Mucosa of gallbladder (tissue), 1 donor: ENCODE measurements around the gene MYO18A. TPM values are rescaled to one million over a fixed set of nuclear protein-coding genes. Genes with fewer than 3 reads are reported as not detected.
"Not testable (repeated sequence)": the region's sequence is repeated elsewhere in the genome, so short reads cannot be mapped to it uniquely, and the experiment has no call there.

ENCODE experiments used
- DNase-seq: peaks from one replicate; pipeline ENCODE4 v3.0.0-alpha.2; 2020; ENCODE audit warnings: low spot score
- total RNA-seq: library from RNA; stranded (reverse); gene quantifications from one replicate; pipeline ENCODE4 v1.2.1, GENCODE V29; 2021
- donor health status: DM: no; HTN: no; CAD: no.

Gene MYO18A
- total RNA-seq: 198 TPM

DNA sequence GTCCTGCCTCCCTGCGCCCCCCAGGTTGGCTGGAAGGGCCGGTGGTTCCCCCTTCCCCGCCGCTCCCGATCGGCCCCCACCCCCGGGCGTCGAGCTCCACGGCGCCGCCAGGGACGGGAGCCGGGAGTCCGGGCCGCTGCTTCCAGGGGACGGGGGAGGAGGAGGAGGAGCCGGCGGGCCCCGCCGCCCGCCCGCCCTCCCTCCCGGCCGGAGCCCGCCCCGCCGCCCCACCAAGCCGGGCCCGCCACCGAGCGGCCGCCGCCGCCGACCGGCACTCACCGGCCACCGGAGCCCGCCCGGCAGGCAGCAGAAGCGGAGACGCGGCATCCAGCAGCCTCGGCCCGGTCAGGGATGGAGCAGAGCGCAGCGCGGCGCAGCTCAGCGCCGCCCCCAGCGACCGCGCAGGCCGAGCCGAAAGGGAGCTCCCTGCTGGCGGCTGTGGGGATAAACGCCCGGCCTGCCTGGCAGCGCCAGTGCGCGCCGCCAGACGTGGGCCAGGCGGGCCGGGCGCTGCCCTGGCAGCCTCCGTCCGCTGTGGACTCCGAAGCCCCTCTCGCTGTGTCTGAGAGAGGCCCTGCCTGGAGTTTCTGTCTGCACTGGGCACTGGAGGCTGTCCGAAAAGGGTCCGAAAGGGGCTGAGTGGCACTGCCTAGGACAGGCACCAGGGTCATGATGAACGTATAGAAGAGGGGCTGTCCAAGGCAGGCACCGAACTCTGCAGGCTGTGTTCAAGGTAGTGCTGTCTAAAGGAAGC is at the start of gene MYO18A:
TSS of gene MYO18A (minus strand) at position 365 of the 754 bp plus-strand sequence. CDS start 13,458 bp downstream, outside the sequence.
- DNase-seq: peak; percentile 78

DNA sequence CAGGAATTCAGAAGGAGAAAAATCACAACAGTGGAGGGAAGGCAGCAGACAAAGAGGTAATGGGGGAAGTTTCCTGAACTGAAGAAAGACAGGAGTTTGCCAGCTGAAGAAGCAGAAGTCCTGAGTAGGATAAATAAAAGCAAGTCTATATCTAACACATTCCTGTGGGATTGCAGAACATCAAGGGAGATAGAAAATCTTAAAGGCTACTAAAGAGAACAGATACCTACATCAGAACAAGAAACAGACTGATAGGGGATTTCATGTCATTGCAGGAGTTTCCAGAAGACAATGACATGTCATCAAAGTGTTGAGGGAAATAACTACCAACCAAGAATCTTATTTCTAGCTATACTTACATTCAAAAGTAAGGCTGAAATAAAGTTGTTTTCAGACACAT is 45.2 kb upstream of the MYO18A start:
- DNase-seq: no peak

GRCh38 chr17:29221338-29221737 is 41.1 kb upstream of the MYO18A start:
- DNase-seq: not testable (repeated sequence)

DNA sequence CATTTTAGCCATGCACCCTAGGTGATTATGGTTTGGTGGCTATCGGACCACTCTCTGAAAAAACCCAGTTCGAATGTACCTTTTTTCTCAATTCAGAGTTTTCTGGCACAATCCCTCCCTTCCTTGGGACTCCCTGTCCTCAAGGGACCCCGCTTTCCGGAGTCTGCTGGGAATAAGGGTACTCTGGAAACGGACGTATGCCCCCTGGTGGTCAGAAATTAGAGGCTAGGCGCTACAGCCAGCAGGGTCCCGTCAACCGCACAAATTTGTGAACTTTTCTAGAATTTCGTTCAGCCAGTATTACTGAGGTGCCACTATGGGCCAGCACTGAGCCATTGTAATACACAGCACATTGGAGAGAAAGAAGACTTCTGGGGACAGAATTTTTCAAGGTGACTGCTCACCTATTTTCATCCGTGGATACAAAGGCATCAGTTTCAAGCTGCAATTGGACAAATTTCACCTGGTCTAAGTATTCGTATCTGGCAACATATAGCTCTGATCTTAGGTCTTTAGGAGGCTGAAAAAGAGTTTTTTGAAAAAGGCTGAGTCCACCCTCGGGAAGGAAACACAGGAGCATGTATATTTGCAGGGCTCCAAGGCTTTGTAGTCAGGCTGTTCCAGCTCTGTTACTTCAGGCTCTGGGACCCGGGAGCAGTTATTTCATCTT is 39.3 kb upstream of the MYO18A start:
- DNase-seq: peak; percentile 83

- no peak for DNase-seq
Measured at GRCh38 chr17:29216856-29217255, 36.7 kb upstream of the MYO18A start.

DNA sequence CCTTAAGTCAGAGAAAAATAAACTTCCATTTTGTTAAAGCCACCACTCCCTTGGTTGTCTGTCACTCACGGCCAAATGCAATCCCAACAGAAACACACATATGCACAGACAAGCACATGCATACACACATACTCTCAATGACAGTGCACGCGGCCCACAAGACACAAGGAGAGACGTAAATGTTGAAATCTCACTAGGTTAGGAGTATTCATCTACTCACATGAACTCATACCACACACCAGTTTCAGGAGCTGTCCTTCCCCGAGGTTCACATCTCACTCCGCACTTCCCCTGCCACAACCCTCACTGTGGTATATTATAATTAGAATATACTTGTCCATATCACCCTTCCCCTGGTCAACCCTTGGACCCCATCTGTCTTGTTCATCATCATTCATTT is 36.0 kb upstream of the MYO18A start:
- DNase-seq: no peak

- no peak for DNase-seq
Measured at GRCh38 chr17:29215717-29216116, 35.5 kb upstream of the MYO18A start.

DNA sequence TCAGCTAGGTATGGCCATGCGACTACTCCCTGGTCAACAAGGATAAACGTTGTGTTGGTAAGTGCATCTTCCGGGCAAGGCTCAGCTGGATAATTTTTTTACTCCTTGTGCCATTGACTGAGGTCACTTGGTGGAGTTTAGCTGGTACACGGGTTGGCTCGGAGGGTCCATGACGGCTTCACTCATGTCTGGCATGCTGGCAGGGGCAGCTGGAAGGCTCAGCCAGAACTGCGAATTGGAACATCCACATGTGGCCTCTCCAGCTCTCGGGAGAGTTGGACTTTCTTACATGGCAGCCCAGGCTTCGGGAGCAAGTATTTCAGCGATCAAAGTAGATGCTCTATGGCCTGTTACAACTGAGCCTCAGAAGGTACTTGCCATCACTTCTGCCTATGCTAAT is 35.0 kb upstream of the MYO18A start:
- no peak for DNase-seq

DNA sequence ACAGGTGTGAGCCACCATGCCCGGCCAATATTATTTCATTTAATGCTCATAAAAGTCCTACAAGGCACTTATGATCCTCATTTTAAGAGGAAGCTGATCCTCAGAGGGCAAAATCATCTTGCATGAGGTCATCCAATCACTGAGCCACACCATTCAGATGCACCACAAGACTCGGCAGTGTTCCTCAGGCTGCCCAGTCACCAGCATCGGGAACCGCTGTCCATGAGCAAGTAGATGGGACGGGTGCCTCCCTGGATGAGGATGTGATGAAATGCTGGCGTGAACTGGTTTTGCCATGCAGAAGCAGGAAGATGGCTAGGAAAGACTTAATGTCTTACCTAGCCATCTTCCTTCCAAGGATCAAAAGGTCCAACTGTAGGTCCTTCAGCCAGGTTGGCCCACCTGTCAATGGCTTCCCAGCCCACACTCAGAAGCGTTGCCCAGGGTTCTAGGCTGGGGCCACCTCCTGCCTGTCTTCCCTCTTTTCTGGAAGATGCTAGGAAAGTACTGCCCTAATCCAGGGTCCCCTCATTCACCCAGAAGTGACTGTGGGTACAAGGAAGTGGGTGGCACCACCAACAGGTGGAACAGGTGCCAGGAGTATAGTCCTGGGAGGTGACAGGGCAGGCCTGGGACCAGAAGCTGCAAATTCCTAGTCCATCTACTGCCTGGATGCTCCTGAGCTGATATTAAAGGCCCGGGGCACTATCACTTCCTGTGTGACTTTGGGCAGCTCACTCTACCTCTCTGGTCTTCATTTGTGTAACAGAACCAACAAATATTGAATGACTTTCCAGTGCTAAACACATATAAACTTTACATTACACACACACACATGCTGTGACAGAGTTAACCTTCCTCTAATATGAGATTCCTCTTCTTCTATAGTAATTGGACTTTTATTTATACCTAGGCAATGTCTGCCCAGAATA is 34.3 kb upstream of the MYO18A start:
- no peak for DNase-seq

GRCh38 chr17:29212681-29213121 is 32.5 kb upstream of the MYO18A start:
- no peak for DNase-seq

DNA sequence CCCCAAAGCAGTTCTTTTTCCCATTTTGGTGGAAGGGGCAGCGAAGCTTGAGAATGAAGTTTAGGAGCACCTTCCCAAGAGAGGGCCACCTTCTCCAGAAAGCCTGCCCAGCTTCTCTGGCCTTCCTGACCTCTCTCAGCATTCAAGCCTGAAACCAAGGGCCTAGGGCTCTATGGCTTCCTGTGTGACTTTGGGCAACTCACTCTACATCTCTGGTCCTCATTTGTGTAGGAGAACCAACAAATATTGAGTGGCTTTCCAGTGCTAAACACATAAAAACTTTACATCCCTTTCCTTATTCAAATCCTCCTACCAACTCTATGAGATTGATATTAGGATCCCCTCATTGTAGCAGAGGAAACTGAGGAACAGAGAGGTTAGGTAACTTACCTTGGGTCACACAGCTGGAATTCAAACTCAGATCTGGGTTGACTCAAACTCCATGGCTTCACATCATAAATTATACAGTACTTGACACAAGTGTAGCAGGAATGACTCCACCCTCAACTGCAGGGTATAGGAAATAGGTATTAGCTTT is 32.0 kb upstream of the MYO18A start:
- DNase-seq: no peak

GRCh38 chr17:29210879-29211278 is 30.7 kb upstream of the MYO18A start:
- no peak for DNase-seq

DNA sequence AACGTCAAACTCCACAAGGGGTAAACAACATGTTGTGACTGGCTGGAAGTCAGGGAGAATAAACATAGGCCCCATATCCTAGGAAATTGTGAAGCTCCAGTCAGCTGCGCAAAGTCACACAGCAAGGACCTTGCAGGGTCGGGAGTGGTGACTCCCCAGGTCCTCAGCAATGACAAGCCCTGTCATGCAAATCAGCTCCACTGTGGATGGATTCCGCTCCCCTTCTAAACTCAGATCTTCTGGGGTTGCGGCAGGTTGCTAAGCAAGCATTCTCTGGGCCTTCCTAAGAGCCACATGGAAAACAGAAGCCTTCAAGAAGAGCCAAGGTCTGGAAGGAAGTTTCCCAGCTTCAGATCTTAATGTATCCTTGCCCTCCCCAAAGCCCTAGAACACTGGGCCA is 28.9 kb upstream of the MYO18A start:
- DNase-seq: no peak

- DNase-seq: no peak
Measured at GRCh38 chr17:29207975-29208374, 27.8 kb upstream of the MYO18A start.

DNA sequence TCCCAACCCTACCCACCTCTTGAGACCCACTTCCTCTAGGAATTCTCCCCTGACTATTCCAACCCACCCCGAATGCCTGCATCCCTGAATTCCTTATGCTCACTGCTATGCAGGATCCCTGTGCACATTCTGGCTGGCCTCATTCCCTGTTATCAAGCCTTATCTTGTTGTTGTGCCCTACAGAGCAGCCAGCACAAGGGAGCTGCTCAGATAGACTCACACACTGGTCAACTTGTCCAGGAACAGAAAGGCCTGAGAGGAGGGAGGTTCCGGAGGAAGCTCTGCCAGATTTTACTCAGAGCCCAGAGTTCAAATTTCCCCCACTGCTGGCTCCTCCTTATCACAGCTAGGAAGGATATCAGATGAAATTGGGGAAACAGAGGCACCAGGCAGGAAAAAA is 24.8 kb upstream of the MYO18A start:
- no peak for DNase-seq

DNA sequence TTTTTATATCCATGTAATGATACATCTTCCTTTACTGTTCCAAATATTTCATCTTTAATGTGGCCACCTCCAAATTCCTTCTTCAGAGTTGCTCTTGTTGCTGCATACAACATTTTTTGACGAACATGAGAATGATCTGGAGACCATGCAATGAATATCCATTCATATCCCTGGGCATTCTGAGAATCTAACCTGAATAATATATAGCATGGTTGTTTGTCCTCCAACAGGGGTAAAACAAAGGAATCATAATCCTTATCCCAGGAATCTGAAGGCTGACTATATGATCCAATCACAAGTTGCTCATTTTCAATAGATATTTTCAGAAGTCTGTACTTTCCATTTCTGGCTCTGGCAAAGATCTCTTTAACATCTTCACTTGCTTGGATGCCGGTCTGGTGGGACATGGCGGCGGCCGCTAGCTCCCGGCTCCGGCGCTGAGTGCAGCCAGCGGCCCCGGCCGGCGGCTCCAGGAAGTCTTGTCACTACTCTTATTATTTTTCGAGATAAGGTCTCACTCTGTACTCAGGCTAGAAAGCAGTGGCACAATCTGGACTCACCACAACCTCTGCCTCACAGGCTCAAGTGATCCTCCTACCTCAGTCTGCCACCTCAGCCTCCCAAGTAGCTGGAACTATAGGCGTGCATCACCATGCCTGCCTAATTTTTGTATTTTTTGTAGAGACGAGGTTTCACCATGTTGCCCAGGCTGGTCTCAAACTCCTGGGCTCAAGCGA is 24.0 kb upstream of the MYO18A start:
- DNase-seq: not testable (repeated sequence)

DNA sequence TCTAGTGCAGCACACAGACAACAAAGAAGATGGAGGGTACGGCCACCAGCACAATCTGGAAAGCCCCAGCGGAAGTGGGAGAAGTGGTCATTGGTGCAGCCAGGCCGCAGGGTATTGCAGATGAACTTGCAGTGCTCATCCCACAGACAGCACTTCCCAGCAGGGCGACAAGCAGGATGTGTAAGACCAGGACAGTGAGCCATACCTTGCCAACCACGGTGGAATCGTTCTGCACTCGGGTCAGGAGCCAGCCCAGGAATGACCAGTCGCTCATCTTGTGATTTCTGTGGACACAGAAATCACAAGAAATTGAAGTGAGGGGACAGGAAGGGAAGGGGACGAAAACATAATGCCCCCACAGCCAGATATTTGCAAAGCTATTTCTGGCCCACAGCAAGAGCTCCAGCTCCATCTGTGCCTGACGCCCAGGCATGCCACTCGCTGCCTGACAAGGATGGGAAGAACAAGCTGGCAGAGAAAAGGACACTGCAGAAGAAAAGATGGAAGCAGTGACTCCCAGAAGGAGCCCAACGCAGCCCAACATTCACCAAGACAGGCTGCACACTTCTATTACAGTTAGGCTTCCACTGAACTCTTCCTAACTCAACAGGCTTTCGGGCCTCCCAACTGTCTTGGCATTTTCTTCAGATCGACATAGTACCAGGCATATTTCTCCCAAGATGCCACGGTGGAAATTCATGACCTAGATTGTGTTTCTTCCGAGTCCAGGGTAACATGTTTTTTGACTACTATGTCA is 17.5 kb upstream of the MYO18A start:
- DNase-seq: no peak

- no peak for DNase-seq
Measured at GRCh38 chr17:29196769-29197515, 16.7 kb upstream of the MYO18A start.

GRCh38 chr17:29195465-29196081 is 15.4 kb upstream of the MYO18A start:
- no peak for DNase-seq
